ENCODE measurements around the gene YIPF7.
A peak's percentile ranks its signal among the peaks of the same experiment; 100 is the strongest.

The YIPF7 gene

DNA sequence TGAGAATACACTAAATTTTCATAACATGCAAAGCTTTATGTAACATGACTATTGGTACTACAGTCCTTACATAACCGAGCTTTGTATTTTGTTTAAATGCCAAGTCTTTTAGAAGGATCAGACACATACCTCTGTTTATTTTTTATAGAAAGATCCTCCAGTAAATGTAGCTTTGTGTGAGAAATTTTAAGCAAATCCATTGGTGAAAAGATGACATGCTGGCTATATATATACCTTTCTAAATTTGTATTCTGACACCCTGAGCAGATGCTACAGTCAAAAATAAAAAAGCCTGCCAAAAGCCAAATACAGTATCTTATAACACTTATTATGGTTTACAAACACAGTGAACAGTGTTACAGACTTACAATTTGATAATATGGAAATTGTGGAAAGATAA lies at the start of gene YIPF7:
Gene YIPF7 (minus strand): TSS at position 201 of the 400 bp plus-strand sequence. CDS start 1,525 bp downstream, outside the sequence.
- FAIRE-seq: no peak

- FAIRE-seq: no peak
These were observed 49.6 kb upstream of the YIPF7 start for GRCh38 chr4:44701037-44701436.

DNA sequence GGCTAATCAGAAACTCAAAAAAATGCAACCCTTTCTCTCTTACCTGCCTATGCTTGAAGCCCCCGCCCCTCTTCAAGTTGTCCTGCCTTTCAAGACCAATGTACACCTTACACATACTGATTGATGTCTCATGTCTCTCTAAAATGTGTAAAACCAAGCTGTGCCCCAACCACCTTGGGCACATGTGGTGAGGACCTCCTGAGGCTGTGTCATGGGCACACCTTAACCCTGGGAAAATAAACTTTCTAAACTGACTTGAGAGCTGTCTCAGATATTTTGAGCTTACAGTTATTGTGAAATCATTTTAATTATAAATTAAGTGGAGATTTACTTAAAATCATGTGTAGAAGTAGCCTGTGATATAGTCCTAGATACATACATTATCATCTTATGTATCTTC lies 49.0 kb upstream of the YIPF7 start:
- no peak for FAIRE-seq

GRCh38 chr4:44684648-44685047 lies 33.2 kb upstream of the YIPF7 start:
- no peak for FAIRE-seq

- no peak for FAIRE-seq
These were observed 27.6 kb upstream of the YIPF7 start for GRCh38 chr4:44679060-44679459.

- peak; percentile 45 for FAIRE-seq
These were observed 26.9 kb upstream of the YIPF7 start, which contains the start of gene GUF1 for GRCh38 chr4:44678094-44679041. TSS of gene GUF1 (plus strand) at chr4:44678420. CDS start at chr4:44678623, 203 bp downstream.

GRCh38 chr4:44675366-44675765 lies 23.9 kb upstream of the YIPF7 start:
- no peak for FAIRE-seq

DNA sequence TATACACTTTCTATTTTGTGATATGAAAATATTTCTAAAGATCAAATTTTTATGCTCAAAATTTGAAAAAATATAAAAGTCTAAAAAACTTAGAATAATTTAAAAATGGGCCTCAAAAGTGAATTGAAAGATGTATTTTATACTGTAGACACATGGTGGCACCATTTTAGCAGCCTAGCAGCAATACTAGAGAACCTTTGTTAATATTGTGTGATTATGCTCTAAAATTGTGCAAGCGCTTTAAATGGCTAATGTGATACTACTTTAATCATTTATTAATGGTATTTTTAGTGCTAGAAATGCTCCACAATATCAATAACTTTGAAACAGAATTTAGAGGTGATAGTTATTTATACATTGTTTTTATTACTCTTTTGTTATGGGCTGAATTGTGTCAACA lies 23.0 kb upstream of the YIPF7 start:
- FAIRE-seq: peak; percentile 40

DNA sequence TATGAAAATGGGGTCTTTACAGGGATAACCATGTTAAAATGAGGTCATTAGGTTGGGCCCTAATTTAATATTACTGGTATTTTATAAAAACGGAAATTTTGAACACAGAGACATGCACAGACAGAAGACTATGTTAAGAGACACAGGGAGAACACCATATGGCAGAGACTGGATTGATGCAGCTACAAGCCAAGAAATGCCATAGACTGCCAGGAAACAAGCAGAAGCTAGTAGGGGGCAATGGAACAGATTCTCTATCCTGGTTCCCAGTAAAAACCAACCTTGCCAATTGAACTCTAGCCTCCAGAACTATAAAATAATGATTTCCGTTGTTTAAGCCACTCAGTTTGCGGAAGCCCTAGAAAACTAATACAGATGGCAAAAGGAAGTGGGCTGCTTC lies 20.2 kb upstream of the YIPF7 start:
- no peak for FAIRE-seq

DNA sequence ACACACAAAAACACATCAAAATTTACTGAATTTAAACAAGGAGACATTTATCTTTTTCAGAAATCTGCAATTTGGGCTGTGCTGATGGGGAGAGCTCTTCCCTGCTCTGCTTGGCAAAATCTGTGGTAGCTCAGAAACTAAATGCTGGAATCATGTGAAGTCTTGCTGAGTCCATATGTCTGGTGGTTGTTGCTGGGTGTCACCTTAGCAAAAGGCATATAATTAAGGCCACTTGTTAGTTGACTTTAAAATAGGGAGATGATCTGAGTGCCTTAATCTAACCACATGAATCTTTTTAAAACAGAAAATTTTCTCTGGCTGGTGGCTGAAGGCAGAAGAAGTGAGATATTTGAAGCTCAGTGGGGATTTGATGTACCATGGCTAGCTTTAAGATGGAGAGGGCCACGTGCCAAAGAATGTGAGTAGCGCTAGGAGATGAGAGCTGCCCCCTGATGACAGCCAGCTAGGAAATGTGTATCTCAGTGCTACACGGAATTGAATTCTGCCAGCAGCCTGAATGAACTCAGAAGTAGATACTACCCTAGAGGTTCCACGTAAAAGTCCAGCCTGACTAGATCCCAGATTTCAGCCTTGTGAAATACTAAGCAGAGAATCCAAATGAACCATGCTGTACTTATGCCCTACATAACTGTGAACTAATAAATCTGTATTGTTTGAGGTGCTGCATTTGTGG lies 19.2 kb upstream of the YIPF7 start:
- FAIRE-seq: no peak

- no peak for FAIRE-seq
These were observed 17.1 kb upstream of the YIPF7 start for GRCh38 chr4:44668526-44668925.

DNA sequence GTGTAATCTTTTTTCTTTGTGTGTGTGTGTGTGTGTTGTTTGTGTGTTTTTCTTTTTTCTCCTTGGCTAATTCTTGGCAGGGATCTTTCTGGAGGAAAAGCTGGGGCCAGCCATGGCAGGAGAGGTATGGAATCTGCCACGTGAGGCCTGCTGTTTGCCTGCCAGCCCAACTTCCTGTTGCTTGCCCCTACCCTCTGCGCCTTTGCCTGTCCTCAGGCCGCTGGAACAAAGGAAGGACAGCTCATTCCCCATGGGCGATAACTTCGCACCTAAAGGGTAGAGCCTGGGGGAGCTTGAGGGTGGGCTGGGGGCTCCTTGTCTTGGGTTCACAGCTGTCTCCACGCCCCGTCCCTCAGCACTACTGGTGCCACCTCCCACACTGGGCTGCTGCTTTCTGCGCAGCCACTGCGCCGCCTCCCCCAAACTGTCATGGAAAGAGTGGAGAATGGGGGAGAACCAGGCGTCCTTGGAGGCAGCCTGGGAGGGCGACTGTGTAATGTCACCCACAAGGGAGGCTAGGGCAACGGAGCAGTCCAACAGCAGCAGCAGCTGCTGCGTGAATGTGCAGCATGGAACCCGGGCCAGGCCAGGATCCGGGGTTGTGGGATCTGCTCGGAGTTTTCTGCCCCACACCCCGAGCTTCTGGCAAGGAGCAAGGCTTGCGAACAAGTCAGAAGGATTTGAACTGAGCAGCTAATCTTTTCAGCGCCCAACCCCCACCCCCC lies 12.3 kb upstream of the YIPF7 start:
- no peak for FAIRE-seq

- no peak for FAIRE-seq
These were observed 11.2 kb upstream of the YIPF7 start for GRCh38 chr4:44662623-44663005.

DNA sequence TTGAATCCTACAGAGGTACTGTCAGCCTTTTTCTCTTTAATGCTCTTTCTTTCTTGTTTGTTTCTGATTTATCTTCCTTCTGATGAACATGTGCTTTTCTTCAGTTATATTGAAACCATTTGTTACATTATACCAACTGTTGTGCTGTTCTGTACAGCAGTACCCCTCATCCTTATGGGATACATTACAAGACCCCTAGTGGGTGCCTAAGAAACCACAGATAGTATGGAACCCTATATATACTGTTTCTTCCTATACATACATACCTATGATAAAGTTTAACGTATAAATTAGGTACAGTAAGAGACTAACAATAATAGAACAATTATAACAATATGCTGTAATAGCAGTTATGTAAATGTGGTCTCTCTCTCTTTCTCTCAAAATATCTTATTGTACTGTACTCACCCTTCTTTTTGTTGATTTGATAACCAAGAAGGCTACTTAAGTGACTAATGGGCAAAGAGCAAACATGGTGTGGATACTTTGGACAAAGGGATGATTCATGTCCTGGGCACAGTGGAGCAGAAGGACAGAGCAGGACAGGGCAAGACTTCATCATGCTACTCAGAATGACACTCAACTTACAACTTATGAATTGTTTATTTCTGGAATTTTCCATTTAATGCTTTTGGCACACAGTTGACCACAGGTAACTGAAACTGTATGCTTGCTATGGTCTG lies 10.7 kb upstream of the YIPF7 start:
- FAIRE-seq: no peak

- no peak for FAIRE-seq
These were observed 9.0 kb upstream of the YIPF7 start for GRCh38 chr4:44660396-44660795.

GRCh38 chr4:44652002-44652401 lies 577 bp upstream of the YIPF7 start:
- no peak for FAIRE-seq

GRCh38 chr4:44646151-44646550 lies 5.3 kb downstream of the YIPF7 start:
- no peak for FAIRE-seq

DNA sequence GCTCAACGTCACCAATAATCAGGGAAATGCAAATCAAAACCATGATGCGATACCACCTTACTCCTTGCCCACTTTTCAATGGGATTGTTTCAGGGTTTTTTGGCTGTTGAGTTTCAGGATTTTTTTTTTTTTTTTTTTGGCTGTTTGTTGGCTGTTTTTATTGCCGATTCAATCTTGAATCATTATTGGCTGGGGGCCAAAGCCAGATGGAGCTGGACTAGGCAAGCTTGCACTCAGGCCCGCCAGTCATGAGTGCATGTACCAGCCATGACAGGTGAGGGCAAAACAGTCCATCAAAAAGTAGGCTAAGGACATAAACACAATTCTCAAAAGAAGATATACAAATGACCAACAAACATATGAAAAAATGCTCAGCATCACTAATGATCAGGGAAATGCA lies 13.3 kb downstream of the YIPF7 start:
- FAIRE-seq: no peak

GRCh38 chr4:44632733-44633132 lies 18.7 kb downstream of the YIPF7 start:
- FAIRE-seq: no peak

DNA sequence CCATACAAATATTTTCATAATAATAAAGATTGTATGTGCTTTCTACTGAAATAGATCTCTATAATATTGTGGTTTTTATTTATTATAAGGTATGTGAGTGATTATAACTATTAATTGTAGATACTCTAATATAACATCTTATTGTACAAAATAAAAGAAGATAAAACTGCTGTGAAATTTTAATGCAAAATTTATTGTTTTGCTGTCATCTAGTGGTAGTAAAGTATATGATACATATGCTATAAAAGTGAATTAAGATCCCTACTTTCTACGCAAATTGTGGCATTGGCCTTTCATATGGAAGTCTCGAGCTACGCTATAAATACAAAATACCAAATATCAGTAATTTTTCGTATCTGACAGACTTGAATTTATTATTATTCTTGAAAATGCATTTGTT lies 19.3 kb downstream of the YIPF7 start:
- FAIRE-seq: no peak

GRCh38 chr4:44629280-44629866 lies 22.1 kb downstream of the YIPF7 start:
- peak; percentile 89 for FAIRE-seq

DNA sequence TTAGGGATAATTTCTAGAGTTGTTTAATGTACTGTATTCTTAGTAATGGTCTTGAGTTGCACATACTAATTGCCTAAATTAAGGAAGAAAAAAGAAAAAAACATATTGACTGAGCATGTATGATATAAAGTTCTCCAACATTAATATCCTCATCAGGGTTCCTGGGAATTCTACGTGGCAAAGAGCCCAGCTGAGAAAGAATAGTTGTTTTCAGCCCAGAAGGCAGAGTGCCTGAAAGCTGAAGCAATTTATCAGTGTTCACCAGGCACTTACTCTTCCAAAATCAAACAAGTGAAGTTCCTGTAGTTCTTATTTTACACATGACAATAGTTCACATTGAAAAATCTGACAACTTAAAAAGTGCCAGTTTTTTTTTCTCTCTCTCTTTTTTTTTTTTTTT lies 27.7 kb downstream of the YIPF7 start:
- no peak for FAIRE-seq
